HUES64 (cell line): ENCODE results near the gene TADA2A. TPM values are rescaled to one million over a fixed set of nuclear protein-coding genes. Genes with fewer than 3 reads are reported as not detected.

ENCODE experiments used
- H3K27ac ChIP-seq: 2 replicates; pipeline ENCODE4 v1.7.0; 2013; ENCODE audit warnings: low read depth, low read length, inconsistent platforms
- H3K27me3 ChIP-seq: 2 replicates; pipeline ENCODE4 v1.6.1; 2013; ENCODE audit warnings: mild to moderate bottlenecking, low read length; ENCODE audit not compliant: insufficient read depth
- H3K36me3 ChIP-seq: 2 replicates; pipeline ENCODE4 v1.6.1; 2013; ENCODE audit warnings: mild to moderate bottlenecking, low read length; ENCODE audit not compliant: insufficient read depth
- H3K4me1 ChIP-seq: 2 replicates; pipeline ENCODE4 v1.6.1; 2013; ENCODE audit warnings: mild to moderate bottlenecking, low read length, moderate library complexity; ENCODE audit not compliant: insufficient read depth
- H3K4me3 ChIP-seq: 2 replicates; pipeline ENCODE4 v1.5.1; 2013; ENCODE audit warnings: mild to moderate bottlenecking, low read length, moderate library complexity
- H3K9ac ChIP-seq: 2 replicates; pipeline ENCODE4 v1.6.1; 2013; ENCODE audit warnings: mild to moderate bottlenecking, low read depth, low read length
- H3K9me3 ChIP-seq: 2 replicates; pipeline ENCODE4 v1.6.1; 2013; ENCODE audit warnings: low read depth, low read length; ENCODE audit not compliant: insufficient read depth
- WGBS: fragments of 150-250, 120-280 bp; methylation state at CpG from one replicate; pipeline ENCODE4 v1.1.7; 2013; ENCODE audit warnings: missing lambda C conversion rate; 5-methylcytosine and 5-hydroxymethylcytosine counted together
- polyA plus RNA-seq, 2 experiments: library from polyadenylated mRNA; stranded (reverse); fragments of 50-300 nt; gene quantifications; one replicate each; pipeline ENCODE4 v1.2.3, GENCODE V29; 2013

The TADA2A gene
- polyA plus RNA-seq (2013, experiment 1 of 2) = 11.5 TPM
- polyA plus RNA-seq (2013, experiment 2 of 2) = 12.0 TPM

DNA sequence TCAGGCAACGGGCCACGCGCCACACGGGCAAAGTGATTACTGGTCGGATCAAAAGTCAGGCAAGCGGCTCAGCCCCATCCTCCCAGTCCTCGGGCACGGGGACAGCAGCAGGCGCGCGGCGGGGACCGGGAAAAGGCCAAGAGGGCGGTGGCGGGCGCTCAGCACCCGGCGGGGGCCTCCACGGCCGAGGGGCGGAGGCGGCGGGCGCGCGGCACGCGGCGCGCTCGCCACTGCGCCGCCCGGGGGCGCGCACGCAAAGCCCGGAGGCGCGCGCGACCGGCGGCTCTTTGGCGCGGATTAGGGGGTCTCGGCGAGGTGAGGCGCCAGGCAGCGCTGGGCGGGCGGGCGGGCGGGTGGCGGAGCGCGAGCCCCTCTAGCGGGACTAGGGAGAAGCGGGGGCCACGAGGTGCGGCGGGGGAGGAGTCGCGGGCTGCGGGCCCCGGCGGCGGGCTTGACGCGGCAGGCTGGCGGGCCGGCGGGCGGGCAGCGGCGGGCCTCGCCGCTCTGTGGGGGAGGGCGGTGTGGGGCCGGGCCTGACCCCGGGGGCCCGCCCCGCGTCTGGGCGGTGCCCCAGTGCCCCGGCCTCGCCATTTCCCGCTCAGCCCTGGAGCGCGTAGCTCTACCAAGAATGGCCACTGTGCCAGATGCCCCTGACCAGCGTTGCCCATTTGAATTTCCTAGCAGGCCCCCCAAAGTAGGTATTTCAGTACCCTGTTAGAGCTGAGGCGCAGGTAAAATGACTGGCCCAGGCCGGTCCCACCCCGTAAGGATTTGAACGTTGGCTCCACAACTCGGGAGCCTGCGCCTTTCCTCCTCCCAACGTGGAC lies at the start of gene TADA2A, which contains the start of gene ACACA:
TSS of gene TADA2A (plus strand) at position 252 of the 827 bp plus-strand sequence. CDS start 4,480 bp downstream, outside the sequence.
TSS of gene ACACA (minus strand) at position 202 of the 827 bp plus-strand sequence. CDS start 537 bp downstream, outside the sequence.
- WGBS = under 1% methylated on average over 98 of the region's 98 CpGs
- peak within 1 kb of the TSS; percentile 78 for H3K4me3 ChIP-seq
- no peaks in the 10 kb centered on the region for H3K27me3 ChIP-seq
- H3K9me3 ChIP-seq = no peaks in the 10 kb centered on the region
- peaks cover 11% of the 10 kb centered on the region for H3K4me1 ChIP-seq
- H3K9ac ChIP-seq = peak within 1 kb of the TSS; percentile 95
- H3K36me3 ChIP-seq = peaks cover 13% of the 10 kb centered on the region
- peak within 1 kb of the TSS; percentile 94 for H3K27ac ChIP-seq

DNA sequence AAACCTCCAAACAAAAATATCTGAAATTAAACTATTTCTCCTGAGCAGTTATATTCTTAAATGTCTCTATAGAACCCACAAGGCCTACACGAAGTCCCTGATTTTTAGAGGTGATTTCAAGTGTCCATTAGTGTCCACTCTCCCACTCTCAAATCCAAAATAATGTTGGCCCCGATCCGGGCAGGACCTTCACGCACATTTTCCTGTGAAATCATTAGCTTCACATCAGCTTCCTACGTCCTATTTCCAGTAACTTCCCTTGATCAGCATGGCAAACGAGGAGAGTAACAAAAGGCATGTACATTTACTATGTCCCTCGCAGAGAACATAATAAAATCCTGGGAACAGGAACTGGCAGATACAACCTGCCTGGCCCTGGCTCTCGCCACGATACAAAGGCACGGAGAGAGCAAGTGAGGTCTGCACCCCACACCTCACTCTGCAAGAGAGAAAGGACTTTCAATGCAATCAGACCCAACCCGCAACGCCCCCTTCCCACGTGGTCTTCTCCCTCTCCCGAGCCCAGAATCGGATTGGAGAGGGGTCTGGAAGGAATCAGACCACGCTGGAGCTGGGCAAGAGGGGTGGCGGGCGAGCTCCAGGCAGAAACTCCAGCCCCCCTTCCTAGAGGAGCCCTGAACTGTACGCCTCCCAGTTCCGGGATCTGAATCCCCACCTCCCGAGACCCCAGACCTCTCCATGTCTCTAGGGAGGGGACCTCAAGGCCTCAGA lies 48.4 kb upstream of the TADA2A start:
- H3K4me3 ChIP-seq = peak overlapping the region; percentile 89
- no peaks in the 10 kb centered on the region for H3K9me3 ChIP-seq
- 2% methylated on average over 21 of the region's 21 CpGs for WGBS
- H3K36me3 ChIP-seq = peaks cover 20% of the 10 kb centered on the region
- H3K4me1 ChIP-seq = peaks cover 25% of the 10 kb centered on the region
- H3K9ac ChIP-seq = peak overlapping the region; percentile 91
- H3K27ac ChIP-seq = peak overlapping the region; percentile 87
- no peaks in the 10 kb centered on the region for H3K27me3 ChIP-seq

DNA sequence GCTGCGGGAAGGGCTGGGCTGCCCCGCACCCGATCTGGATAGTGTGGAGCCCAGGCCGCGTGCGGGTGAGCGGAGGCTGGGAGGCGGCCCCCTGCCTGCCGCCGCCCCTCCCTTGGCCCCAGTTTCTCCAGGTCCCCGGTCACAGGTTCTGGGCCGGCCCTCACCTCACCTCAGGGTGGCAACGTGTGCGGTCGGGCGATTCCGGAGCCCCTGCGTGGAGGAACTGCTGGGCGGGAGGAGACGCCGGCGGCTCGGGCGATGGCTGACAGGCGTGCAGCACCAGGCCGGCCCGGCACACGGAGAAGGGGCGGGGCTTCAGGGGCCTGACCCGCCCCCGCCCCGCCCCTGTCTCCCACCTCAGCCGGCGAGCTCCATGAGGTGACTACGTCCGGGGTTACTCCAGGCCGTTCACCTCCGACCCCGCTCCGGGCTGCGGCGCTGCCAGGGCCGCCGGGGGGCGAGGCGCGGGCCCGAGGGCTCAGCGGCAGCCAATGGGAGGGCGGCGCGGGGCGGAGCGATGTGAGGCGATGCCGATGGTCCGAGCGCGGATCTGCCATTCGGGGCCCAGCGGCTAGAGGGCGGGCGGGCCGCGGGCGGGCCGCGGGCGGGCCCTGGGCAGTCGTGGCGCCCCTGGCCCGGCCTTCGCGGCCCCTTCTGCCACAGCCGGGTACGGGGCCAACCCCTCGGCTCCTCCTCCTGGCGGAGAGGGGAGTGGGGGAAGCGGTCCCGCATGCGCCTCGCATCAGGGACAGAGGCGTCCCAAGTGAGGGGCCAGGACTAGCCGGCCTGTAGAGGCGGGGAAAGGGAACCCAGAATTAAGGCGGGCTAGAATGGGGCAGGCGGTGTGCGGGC lies 47.6 kb upstream of the TADA2A start:
- Histone ChIP-seq H3K27me3 (no peaks in the 10 kb centered on the region), H3K9me3 (no peaks in the 10 kb centered on the region), H3K36me3 (peaks cover 13% of the 10 kb centered on the region), H3K4me3 (peak overlapping the region; percentile 89), H3K4me1 (peaks cover 25% of the 10 kb centered on the region), H3K9ac (peak overlapping the region; percentile 91), H3K27ac (peak overlapping the region; percentile 87)
- WGBS = under 1% methylated on average over 88 of the region's 88 CpGs

DNA sequence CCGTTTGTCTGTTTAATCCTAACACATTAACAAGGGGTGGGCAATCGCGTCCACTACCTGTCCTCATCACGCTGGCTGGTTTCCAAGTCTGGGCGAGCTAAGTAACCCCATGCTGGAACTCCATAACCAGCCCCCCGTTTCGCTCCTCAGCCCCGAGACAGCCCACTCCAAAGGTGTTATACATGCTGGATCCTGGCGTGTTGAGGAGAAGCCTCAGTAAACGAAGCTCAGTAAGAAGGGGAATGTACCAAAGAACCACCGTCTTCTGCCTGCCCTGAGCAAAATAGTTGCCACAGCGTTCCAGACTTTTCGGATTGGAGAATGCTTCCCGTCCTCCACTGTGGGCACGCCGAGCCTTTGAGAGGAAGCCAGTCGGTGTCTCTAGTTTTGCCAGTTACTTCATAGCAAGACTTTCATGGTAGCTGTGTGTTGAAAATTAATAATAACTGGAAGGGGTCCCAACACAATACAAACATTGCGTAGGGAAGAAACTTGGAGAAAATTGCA lies 47.0 kb upstream of the TADA2A start:
- Histone ChIP-seq H3K4me1 (peaks cover 25% of the 10 kb centered on the region), H3K9me3 (no peaks in the 10 kb centered on the region), H3K36me3 (peaks cover 6% of the 10 kb centered on the region), H3K4me3 (peak overlapping the region; percentile 53), H3K27me3 (no peaks in the 10 kb centered on the region), H3K27ac (peak overlapping the region; percentile 71; the same call in 1 of the 2 replicates), H3K9ac (peak overlapping the region; percentile 56)
- 34% methylated on average over 18 of the region's 18 CpGs for WGBS

- H3K9me3 ChIP-seq = no peaks in the 10 kb centered on the region
- H3K4me1 ChIP-seq = peaks cover 25% of the 10 kb centered on the region
- peaks cover 6% of the 10 kb centered on the region for H3K36me3 ChIP-seq
- no peak overlapping the region for H3K27ac ChIP-seq
- WGBS = 93% methylated on average over 1 of the region's 3 CpGs
- no peak overlapping the region for H3K9ac ChIP-seq
- H3K4me3 ChIP-seq = no peak overlapping the region
- H3K27me3 ChIP-seq = no peaks in the 10 kb centered on the region
These were observed 46.1 kb upstream of the TADA2A start for GRCh38 chr17:37360632-37361031.

DNA sequence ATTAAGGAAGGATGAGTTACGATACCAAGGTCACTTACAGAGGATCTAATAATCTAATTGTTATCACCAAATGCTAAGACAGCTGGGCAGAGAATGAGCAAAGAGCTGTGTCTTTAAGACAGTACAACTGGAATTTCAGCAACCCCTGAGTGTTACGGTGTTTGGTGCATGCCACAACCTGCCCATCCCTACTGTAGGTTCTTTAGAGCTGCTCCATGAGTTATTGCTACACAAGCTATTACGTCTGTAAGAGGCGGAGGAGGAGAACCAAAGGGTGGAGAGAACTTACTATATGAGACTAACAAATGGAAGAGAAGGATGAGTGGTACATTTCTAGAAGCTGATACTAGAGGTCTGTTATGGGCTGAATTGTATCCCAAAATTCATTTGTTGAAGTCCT lies 45.1 kb upstream of the TADA2A start:
- peaks cover 24% of the 10 kb centered on the region for H3K4me1 ChIP-seq
- WGBS = 94% methylated on average over 4 of the region's 4 CpGs
- H3K27me3 ChIP-seq = no peaks in the 10 kb centered on the region
- H3K9me3 ChIP-seq = no peaks in the 10 kb centered on the region
- H3K9ac ChIP-seq = no peak overlapping the region
- H3K4me3 ChIP-seq = no peak overlapping the region
- peaks cover 6% of the 10 kb centered on the region for H3K36me3 ChIP-seq
- H3K27ac ChIP-seq = no peak overlapping the region

GRCh38 chr17:37365589-37365988 lies 41.1 kb upstream of the TADA2A start:
- 0 out of 2 replicates have a peak, but pooled peaks cover 2% of the 10 kb centered on the region for H3K4me1 ChIP-seq
- no peaks in the 10 kb centered on the region for H3K9me3 ChIP-seq
- H3K27ac ChIP-seq = no peak overlapping the region
- H3K36me3 ChIP-seq = no peaks in the 10 kb centered on the region
- no peaks in the 10 kb centered on the region for H3K27me3 ChIP-seq
- no peak overlapping the region for H3K4me3 ChIP-seq
- 84% methylated on average over 1 of the region's 1 CpG for WGBS
- H3K9ac ChIP-seq = no peak overlapping the region

- H3K9ac ChIP-seq = no peak overlapping the region
- H3K27ac ChIP-seq = no peak overlapping the region
- no peaks in the 10 kb centered on the region for H3K36me3 ChIP-seq
- no peaks in the 10 kb centered on the region for H3K9me3 ChIP-seq
- WGBS = 92% methylated on average over 3 of the region's 3 CpGs
- H3K4me1 ChIP-seq = no peaks in the 10 kb centered on the region
- no peaks in the 10 kb centered on the region for H3K27me3 ChIP-seq
- H3K4me3 ChIP-seq = no peak overlapping the region
These were observed 38.1 kb upstream of the TADA2A start for GRCh38 chr17:37368577-37368976.

- Histone ChIP-seq H3K4me1 (no peaks in the 10 kb centered on the region), H3K27ac (no peak overlapping the region), H3K4me3 (no peak overlapping the region), H3K27me3 (no peaks in the 10 kb centered on the region), H3K36me3 (no peaks in the 10 kb centered on the region), H3K9me3 (no peaks in the 10 kb centered on the region), H3K9ac (no peak overlapping the region)
- 20% methylated on average over 4 of the region's 4 CpGs for WGBS
These were observed 33.0 kb upstream of the TADA2A start for GRCh38 chr17:37373530-37374159.

DNA sequence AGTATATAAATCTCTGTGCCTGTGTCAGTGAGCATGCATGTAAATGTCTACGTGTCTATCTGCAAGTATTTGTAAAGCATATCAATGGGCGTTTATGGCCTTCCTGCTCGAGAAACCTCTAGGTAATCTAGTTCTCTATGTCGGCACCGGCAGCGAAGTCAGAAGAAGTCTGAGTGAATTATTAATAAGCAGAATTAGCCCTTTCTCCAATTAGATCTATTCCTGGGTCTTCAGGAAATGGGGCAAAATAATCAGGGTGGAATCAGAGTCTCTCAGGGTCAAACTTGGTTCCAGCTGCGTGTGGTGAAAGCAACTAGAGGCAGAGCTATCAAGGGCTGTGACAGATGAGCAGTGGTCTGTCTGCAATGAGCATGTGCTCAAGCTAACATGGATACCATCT lies 31.0 kb upstream of the TADA2A start, which contains the start of gene C17orf78:
TSS of gene C17orf78 (plus strand) at position 280 of the 400 bp plus-strand sequence. CDS start at position 388, 108 bp downstream.
- Histone ChIP-seq H3K9ac (no peak within 1 kb of the TSS), H3K27me3 (no peaks in the 10 kb centered on the region), H3K9me3 (no peaks in the 10 kb centered on the region), H3K36me3 (no peaks in the 10 kb centered on the region), H3K4me3 (no peak within 1 kb of the TSS), H3K27ac (no peak within 1 kb of the TSS), H3K4me1 (no peaks in the 10 kb centered on the region)
- WGBS = 90% methylated on average over 7 of the region's 7 CpGs
